NB4 (cell line): ENCODE measurements around the gene KMT2C.
"Not testable (repeated sequence)": the region's sequence is repeated elsewhere in the genome, so short reads cannot be mapped to it uniquely, and the experiment has no call there.

Source experiments
- CTCF ChIP-seq: IDR thresholded peaks from one replicate; pipeline ENCODE4 v1.5.1; 2012; ENCODE audit warnings: low read depth, low read length
- MAX ChIP-seq: IDR thresholded peaks from 2 replicates; pipeline ENCODE4 v1.6.1; 2011; ENCODE audit warnings: low read depth, low read length

- TF ChIP-seq MAX, CTCF: not testable (repeated sequence)
Measured at GRCh38 chr7:152384235-152385200, 51.3 kb downstream of the KMT2C start.
